Epidermal melanocyte (primary cell): ENCODE data around the gene DISP1.
A peak's percentile ranks its signal among the peaks of the same experiment; 100 is the strongest.

Source experiments
- DNase-seq: peaks from one replicate; pipeline ENCODE4 v3.0.0; 2011; ENCODE audit warnings: low spot score; ENCODE audit not compliant: insufficient read length

Gene DISP1

DNA sequence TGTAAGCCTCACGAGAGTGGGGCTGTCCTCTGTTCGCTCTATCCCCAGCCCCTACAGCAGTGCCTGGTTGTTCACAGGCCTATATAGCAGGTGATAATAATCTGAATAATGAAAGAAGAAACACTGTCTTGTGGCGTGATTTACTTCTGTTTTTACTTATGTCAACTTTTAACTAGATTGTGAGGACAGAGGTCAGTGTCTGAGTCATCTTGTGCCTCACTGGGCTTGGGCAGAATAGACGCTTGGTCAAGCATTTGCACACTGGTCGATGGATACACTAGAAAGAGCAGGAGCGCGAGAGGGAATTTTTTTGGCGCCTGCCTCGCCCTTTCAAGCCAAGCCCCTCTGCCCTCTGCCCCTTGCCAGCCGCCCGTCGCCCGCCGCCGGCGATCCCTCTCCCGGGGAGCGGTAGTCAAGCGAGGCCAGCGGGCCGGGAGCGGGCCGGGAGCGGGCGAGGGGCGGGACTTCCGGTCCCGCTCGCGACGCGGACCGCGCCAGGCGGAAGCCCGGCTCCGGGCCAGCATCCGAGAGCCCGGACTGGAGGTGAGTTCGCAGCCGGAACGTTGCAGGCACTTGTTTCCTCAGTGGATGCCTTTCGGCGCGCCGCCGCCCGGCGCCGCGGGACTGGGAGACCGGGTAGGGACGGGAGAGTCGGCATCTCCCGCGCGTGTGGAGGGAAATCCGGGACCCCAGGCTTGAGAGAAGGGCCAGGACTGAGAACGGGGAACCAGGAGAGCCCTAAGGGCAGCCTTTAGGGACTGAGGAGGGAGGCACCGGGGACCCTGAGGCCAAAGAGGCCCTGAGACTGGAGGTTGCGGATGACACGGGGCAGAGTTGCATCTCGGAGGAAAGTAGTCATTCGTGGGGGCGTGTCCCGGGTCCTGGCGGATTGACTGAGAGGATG, at the start of gene DISP1:
Gene DISP1, plus strand, starts transcription at position 504 of the 904 bp plus-strand sequence. CDS start 127,785 bp downstream, outside the sequence.
- peak; percentile 72 for DNase-seq

DNA sequence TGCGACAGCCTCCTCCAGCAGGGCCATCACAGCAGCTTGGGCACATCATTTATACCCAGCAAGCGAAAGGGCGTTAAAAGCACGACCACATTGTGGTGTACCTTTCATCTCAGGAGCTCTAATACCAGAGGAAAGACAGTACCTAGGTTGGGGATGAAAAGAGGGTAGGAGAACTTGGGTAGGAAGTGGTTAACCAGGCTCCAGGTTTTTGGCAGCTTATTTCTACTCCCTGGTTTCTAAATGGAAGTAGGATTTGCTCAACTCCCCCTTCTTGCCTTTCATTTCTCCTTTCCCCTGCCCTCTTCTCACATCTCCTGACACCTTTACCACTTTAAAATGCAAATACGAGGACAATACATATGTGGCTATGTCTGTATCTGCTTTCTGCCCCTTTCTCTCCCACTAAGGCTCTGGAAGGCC, 47.7 kb upstream of the DISP1 start:
- DNase-seq = no peak

DNA sequence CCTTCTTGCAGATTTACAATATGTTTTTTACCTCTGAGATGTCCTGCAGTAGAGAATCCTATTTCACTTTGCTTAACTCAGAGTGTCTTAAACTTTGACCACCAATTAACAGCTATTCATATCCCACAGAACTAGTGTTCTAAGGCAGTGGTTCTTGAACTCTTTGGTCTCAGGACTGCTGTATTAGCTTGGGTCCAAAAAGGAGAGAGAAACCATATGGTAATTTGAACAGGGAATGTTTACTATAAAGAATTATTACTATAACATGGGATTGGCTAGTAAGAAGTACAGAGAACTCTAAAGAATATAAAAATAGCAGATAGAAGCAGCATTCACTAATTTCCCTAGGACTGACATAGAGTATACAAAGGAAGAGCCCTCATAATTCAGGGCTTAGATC, 46.2 kb upstream of the DISP1 start:
- no peak for DNase-seq

DNA sequence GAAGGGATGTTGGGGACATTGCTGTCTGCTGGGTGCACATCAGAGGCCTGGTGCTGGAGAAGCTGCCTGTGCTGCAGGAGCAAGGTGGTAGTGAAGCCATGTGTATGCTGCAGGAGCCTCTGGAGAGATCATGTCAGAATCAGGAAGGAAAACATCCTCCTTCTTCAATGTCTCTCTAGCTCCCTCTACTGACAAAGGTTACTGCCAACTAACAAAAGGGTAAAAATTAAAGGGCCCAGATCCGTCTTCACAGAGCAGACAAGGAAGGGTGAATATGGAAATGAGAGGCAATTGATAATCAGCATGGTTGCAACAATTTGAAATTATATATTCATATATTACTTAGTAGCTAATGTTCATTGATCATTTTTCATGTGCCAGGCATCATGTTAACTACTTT, 45.7 kb upstream of the DISP1 start:
- no peak for DNase-seq

- no peak for DNase-seq
Measured at GRCh38 chr1:222769971-222770620, 44.7 kb upstream of the DISP1 start.

DNA sequence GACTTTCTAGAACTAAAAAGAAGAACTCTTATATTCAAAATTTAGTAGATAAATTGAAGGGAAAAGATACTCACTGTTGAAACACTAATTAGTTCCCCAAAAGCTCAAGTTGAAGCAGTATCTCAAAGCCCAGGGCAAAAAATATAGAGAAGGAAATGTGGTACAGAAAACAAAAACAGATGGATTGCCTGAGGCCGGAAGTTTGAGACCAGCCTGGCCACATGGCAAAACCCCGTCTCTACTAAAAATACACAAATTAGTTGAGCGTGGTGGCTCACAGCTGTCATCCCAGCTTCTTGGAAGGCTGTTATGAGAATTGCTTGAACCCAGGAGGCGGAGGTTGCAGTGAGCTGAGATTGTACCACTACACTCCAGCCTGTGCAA, 41.9 kb upstream of the DISP1 start:
- DNase-seq = no peak

- no peak for DNase-seq
Measured at GRCh38 chr1:222777463-222777862, 37.4 kb upstream of the DISP1 start.

GRCh38 chr1:222777977-222778376, 36.9 kb upstream of the DISP1 start:
- DNase-seq = no peak

DNA sequence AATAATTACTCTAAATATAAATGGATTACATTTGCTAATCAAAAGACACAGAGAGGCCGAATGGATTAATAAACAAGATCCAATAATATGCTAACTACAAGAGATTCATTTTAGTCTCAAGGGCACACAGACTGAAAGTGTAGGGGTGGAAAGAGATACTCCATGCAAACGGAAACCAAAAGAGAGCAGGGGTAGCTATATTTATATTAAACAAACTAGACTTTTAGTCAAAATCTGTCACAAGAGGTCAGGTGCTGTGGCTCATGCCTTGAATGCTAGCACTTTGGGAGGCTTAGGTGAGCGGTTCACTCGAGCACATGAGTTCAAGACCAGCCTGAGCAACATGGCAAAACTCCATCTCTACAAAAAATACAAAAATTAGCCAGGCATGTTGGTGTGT, 33.6 kb upstream of the DISP1 start:
- DNase-seq = no peak

DNA sequence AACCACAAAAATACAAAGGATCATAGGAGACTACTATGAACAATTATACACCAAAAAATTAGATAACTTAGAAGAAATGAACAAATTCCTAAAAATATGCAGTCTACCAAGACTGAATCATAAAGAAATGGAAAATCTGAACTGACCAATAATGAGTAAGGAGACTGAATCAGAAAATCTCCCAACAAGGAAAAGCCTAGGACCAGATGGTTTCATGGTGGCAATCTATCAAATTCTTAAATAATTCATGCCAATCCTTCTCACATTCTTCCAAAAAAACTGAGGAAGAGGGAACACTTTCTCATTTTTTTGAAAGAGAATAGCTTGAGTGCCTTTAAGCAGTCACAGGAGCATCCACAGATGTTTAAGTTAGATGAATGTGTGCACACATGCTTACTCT, 31.8 kb upstream of the DISP1 start:
- no peak for DNase-seq

DNA sequence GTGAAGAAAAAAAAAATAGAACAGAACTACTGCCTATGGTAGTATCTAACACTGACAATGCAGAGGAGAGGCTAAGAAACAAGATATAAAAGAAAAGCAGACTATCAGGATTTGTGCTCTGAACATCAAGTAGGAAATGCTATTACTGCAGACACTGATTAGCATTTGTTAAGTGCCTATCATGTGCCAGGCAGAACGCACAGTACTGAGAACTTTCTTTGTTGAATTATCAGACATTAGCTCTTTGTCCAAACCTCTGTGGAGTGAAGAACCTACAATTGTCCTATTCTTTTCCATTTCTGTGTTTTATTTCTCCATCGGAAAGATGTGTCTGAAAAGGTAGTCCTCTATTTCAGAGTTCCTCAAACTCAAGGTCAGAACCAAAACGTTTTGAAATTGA, 30.5 kb upstream of the DISP1 start:
- DNase-seq = no peak

GRCh38 chr1:222784916-222785315, 29.9 kb upstream of the DISP1 start:
- no peak for DNase-seq

GRCh38 chr1:222785529-222785928, 29.3 kb upstream of the DISP1 start:
- no peak for DNase-seq

DNA sequence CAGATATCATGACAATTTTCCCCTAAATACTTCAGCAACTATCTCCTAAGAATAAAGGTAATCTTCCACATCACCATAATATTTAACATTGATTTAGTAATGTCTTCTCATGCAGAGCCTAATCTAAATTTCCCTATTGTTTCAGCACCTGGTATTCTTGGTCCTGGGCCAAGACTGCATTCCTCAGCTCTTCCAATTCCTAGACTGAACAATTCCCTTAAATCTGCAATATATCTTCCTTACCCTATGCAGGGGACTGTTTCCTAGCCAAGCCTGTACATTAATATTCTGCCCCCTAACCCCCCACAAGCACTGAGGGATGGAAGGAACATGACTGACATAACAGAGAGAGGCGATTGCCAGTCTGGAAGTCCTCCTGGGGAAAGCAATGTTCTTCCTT, 28.7 kb upstream of the DISP1 start:
- no peak for DNase-seq

- no peak for DNase-seq
Measured at GRCh38 chr1:222787729-222788128, 27.1 kb upstream of the DISP1 start.

GRCh38 chr1:222788402-222789156, 26.3 kb upstream of the DISP1 start:
- no peak for DNase-seq

DNA sequence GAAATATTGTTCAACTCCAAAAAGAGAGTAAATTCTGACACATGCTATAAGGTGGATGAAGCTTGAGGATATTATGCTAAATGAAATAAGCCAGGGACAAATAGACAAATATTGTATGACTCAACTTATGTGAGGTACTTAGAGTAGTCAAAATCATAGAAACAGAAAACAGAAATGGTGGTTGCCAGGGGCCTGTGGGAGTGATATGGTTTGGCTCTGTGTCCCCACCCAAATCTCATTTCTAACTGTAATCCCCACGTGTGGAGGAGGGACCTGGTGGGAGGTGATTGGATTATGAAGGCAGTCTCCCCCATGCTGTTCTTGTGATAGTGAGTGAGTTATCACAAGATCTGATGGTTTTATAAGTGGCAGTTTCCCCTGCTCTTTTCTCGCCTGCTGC, 24.7 kb upstream of the DISP1 start:
- DNase-seq = no peak

DNA sequence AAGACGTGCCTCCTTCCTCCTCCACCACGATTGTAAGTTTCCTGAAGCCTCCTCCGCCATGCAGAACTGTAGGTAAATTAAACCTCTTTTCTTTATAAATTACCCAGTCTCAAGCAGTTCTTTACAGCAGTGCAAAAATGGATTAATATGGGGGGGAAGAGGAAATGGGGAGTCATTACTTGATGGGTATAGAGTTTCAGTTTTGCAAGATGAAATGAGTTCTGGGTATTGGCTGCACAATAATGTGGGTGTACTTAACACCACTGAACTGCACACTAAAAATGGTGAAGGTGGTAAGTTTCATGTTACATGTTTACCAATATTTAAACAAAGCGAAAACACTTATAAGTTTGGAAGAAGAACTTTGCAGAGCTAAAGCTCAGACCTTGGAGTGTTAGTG, 24.3 kb upstream of the DISP1 start:
- DNase-seq = no peak

- DNase-seq = no peak
Measured at GRCh38 chr1:222791006-222791710, 23.7 kb upstream of the DISP1 start.

DNA sequence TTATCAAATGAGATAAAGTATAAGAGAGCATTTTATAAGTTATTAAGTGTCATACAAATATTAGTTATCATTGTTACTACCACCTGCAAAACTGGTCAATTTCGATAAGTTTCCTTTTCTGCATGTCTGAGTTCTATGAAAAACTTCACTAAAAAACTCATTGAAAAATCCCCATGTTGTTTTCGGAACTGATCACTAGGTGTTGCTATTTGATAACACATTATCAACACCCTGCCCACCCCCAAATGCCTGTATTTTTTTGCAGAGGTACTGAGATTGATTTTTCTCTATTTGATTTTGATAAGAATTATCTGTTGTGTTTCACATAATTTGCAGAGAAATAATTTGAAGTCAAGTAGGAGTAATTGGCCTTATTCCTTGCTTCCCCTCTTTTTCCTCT, 22.1 kb upstream of the DISP1 start:
- DNase-seq = no peak

DNA sequence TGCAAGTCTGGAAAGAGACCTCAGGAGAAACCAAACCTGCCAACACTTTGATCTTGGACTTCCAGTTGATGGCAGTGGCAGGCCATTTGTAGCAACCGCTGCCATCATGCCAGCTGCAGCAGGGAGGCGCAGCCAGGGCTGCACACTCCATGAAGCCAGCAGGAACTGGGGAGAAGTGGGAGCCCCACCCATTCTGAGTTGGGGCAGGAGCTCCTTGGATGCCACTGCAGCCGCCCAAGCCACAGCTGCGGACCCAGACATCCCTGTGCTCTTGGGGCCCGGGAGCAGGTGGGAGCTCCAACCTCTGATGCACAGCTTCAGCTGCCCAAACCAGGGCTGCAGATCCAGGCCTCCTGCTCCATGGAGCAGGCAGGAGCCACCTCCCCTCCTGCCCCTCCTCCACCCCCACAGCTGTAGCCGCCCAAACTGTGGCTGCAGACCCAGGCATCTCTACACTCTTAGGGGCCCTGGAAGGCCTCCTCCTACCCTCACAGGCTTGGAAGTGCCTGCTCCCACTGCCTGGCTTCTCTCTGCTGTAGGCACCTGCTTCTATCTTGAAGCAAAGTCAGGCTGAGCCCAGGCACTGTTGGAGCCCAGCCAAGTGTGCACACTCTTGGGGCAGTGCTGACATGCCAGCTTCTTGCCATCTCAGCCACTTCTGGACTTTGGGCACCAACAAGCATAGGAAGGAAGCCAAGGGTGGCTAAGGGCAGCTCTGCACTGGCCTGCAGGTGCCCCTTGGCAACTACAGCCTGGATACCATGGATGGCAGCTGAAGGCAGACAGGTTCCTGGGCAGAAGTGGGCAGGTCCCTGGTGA, 20.0 kb upstream of the DISP1 start:
- DNase-seq = no peak
